CD4-positive, alpha-beta memory T cell (primary cell): ENCODE results near the gene PDE4B. TPM values are rescaled to one million over a fixed set of nuclear protein-coding genes. Genes with fewer than 3 reads are reported as not detected.
"Not testable (repeated sequence)": the region's sequence is repeated elsewhere in the genome, so short reads cannot be mapped to it uniquely, and the experiment has no call there.

ENCODE experiments used
- CTCF ChIA-PET: fragments of 350-600 bp; sonication (Branson Sonifier 250); formaldehyde crosslinking; loops from one replicate; lab custom pipeline; 2021; ENCODE audit warnings: inconsistent platforms; ENCODE audit not compliant: partially characterized antibody; lab: Charles Lee
- POLR2A ChIA-PET: fragments of 350-600 bp; sonication (Branson Sonifier 250); formaldehyde crosslinking; loops from one replicate; lab custom pipeline; 2021; ENCODE audit not compliant: partially characterized antibody; lab: Charles Lee
- DNase-seq, 5 donors: peaks; one replicate each; pipeline versions ENCODE4 v3.0.0 to v3.0.0-alpha.2; 2020 to 2022; ENCODE audit warnings: mixed read lengths in 1 of 5
- H3K27ac ChIP-seq: one replicate; pipeline ENCODE4 v1.7.0; 2013; ENCODE audit warnings: low read depth, low read length
- H3K27me3 ChIP-seq: 2 replicates; pipeline ENCODE4 v1.7.0; 2013; ENCODE audit warnings: mild to moderate bottlenecking, low read length, moderate library complexity; ENCODE audit not compliant: insufficient read depth
- H3K36me3 ChIP-seq: 2 replicates; pipeline ENCODE4 v1.7.0; 2013; ENCODE audit warnings: mild to moderate bottlenecking, low read length, moderate library complexity; ENCODE audit not compliant: insufficient read depth
- H3K4me1 ChIP-seq: 2 replicates; pipeline ENCODE4 v1.7.0; 2013; ENCODE audit warnings: mild to moderate bottlenecking, low read length, moderate library complexity; ENCODE audit not compliant: insufficient read depth
- H3K4me3 ChIP-seq, 2 donors: one replicate each; pipeline ENCODE4 v1.7.0; 2013; ENCODE audit warnings: low read length in 2 of 2, mild to moderate bottlenecking in 1 of 2
- H3K9me3 ChIP-seq, 2 donors: one replicate each; pipeline ENCODE4 v1.7.0; 2013; ENCODE audit warnings: low read length in 2 of 2, control low read depth in 1 of 2; ENCODE audit not compliant: control insufficient read depth in 1 of 2
- H3K27ac Mint-ChIP-seq, 7 donors: one replicate each; pipeline ENCODE4 v1.8.0; 2020 to 2021; ENCODE audit warnings: mixed read lengths in 7 of 7, mild to moderate bottlenecking in 6 of 7, inconsistent platforms in 3 of 7, moderate library complexity in 3 of 7
- H3K27me3 Mint-ChIP-seq, 2 donors: one replicate each; pipeline ENCODE4 v1.8.0; 2020 to 2021; ENCODE audit warnings: mixed read lengths in 2 of 2
- H3K36me3 Mint-ChIP-seq, 2 donors: one replicate each; pipeline ENCODE4 v1.8.0; 2020 to 2021; ENCODE audit warnings: mixed read lengths in 2 of 2, inconsistent platforms in 1 of 2, mild to moderate bottlenecking in 1 of 2
- H3K4me1 Mint-ChIP-seq, 4 donors: one replicate each; pipeline ENCODE4 v1.8.0; 2020 to 2021; ENCODE audit warnings: mixed read lengths in 4 of 4, mild to moderate bottlenecking in 1 of 4
- H3K4me3 Mint-ChIP-seq, 8 donors: one replicate each; pipeline ENCODE4 v1.8.0; 2020 to 2021; ENCODE audit warnings: mixed read lengths in 8 of 8, mild to moderate bottlenecking in 7 of 8, moderate library complexity in 6 of 8, inconsistent platforms in 3 of 8
- H3K9me3 Mint-ChIP-seq, 8 donors: one replicate each; pipeline ENCODE4 v1.8.0; 2020 to 2021; ENCODE audit warnings: mixed read lengths in 8 of 8, mild to moderate bottlenecking in 5 of 8, inconsistent platforms in 3 of 8, moderate library complexity in 1 of 8
- intact Hi-C: fragments of 100-400 bp; cut with micrococcal nuclease; formaldehyde crosslinking; loops from one replicate; pipeline ENCODE4 v1.15.1; 2023
- polyA plus RNA-seq, 2 donors: library from polyadenylated mRNA; unstranded; fragments of 300-500 nt; fragmentation: Illumina TruSeq; gene quantifications; one replicate each; pipeline ENCODE4 v1.2.3, GENCODE V29; 2021
- total RNA-seq, 2 experiments: library from RNA; stranded (reverse); gene quantifications; one replicate each; pipeline ENCODE4 v1.2.3, GENCODE V29; 2021

Gene PDE4B
- total and polyA plus RNA-seq, 4 experiments from 2014 or later, result 33.8 to 116 (median 40.7) TPM

- no peak overlapping the region for H3K4me3 ChIP-seq
- Mint-ChIP-seq H3K4me3 (no peak overlapping the region), H3K27me3 (peaks cover 10 to 11% of the 10 kb centered on the region in 2 donors), H3K9me3 (peaks cover 0 to 10% (median 8%) of the 10 kb centered on the region in 8 donors), H3K36me3 (no peaks in the 10 kb centered on the region), H3K27ac (no peak overlapping the region), H3K4me1 (no peaks in the 10 kb centered on the region)
- H3K36me3 ChIP-seq, result no peaks in the 10 kb centered on the region
- no peaks in the 10 kb centered on the region for H3K27me3 ChIP-seq
- no peaks in the 10 kb centered on the region for H3K4me1 ChIP-seq
- DNase-seq, result no peak
- POLR2A ChIA-PET, result no interaction called here
- no peak overlapping the region for H3K27ac ChIP-seq
- intact Hi-C loops, result no loop called here
- H3K9me3 ChIP-seq, result no peaks in the 10 kb centered on the region
- CTCF ChIA-PET, result interaction anchor here (1.6 kb wide), 1 partner anchor 388 kb away, joined by 4 read pairs; no protein-coding TSS in a partner anchor
Observed at GRCh38 chr1:66058558-66058957, 265.9 kb downstream of the PDE4B start.

GRCh38 chr1:66067219-66067618 lies 274.5 kb downstream of the PDE4B start:
- not testable (repeated sequence) for H3K4me1 Mint-ChIP-seq

GRCh38 chr1:66069976-66070876 lies 277.5 kb downstream of the PDE4B start:
- no peaks in the 10 kb centered on the region for H3K36me3 Mint-ChIP-seq
- Histone ChIP-seq H3K27ac (no peak overlapping the region), H3K4me1 (no peaks in the 10 kb centered on the region), H3K27me3 (no peaks in the 10 kb centered on the region), H3K4me3 (no peak overlapping the region), H3K36me3 (no peaks in the 10 kb centered on the region), H3K9me3 (no peaks in the 10 kb centered on the region)
- no peak for DNase-seq
- H3K4me1 Mint-ChIP-seq, result no peaks in the 10 kb centered on the region
- H3K9me3 Mint-ChIP-seq, result peaks cover 0 to 1% (median 0%) of the 10 kb centered on the region in 8 donors
- H3K27ac Mint-ChIP-seq, result no peak overlapping the region
- H3K27me3 Mint-ChIP-seq, result peaks cover 13 to 15% of the 10 kb centered on the region in 2 donors
- H3K4me3 Mint-ChIP-seq, result no peak overlapping the region
- intact Hi-C loops, result no loop called here
- CTCF ChIA-PET, result no interaction called here
- POLR2A ChIA-PET, result no interaction called here

More at GRCh38 chr1:66067219-66067618, 274.5 kb downstream of the PDE4B start:
- H3K36me3 Mint-ChIP-seq, H3K27ac ChIP-seq, POLR2A ChIA-PET, H3K27ac Mint-ChIP-seq, H3K9me3 Mint-ChIP-seq, intact Hi-C loops, H3K9me3 ChIP-seq, H3K36me3 ChIP-seq, H3K27me3 ChIP-seq, DNase-seq, H3K4me3 ChIP-seq, CTCF ChIA-PET, H3K4me3 Mint-ChIP-seq, H3K4me1 ChIP-seq: not testable (repeated sequence)
- peaks cover 15 to 16% of the 10 kb centered on the region in 2 donors for H3K27me3 Mint-ChIP-seq

GRCh38 chr1:66073388-66073787 lies 280.7 kb downstream of the PDE4B start:
- no peaks in the 10 kb centered on the region for H3K27me3 ChIP-seq
- H3K27ac Mint-ChIP-seq, result no peak overlapping the region
- DNase-seq, result no peak
- no peaks in the 10 kb centered on the region for H3K9me3 Mint-ChIP-seq
- POLR2A ChIA-PET, result no interaction called here
- H3K9me3 ChIP-seq, result no peaks in the 10 kb centered on the region
- no peaks in the 10 kb centered on the region for H3K4me1 Mint-ChIP-seq
- intact Hi-C loops, result no loop called here
- no peak overlapping the region for H3K4me3 ChIP-seq
- CTCF ChIA-PET, result no interaction called here
- no peaks in the 10 kb centered on the region for H3K36me3 ChIP-seq
- no peaks in the 10 kb centered on the region for H3K4me1 ChIP-seq
- peaks cover 7 to 10% of the 10 kb centered on the region in 2 donors for H3K27me3 Mint-ChIP-seq
- H3K27ac ChIP-seq, result no peak overlapping the region
- no peaks in the 10 kb centered on the region for H3K36me3 Mint-ChIP-seq
- no peak overlapping the region for H3K4me3 Mint-ChIP-seq

- no peaks in the 10 kb centered on the region for H3K4me1 Mint-ChIP-seq
- no peak overlapping the region for H3K4me3 ChIP-seq
- H3K4me3 Mint-ChIP-seq, result no peak overlapping the region
- ChIA-PET POLR2A (no interaction called here), CTCF (interaction anchor here (1.3 kb wide), 1 partner anchor 12 kb away, joined by 3 read pairs; no protein-coding TSS in a partner anchor)
- H3K27ac ChIP-seq, result no peak overlapping the region
- H3K36me3 Mint-ChIP-seq, result no peaks in the 10 kb centered on the region
- H3K27me3 ChIP-seq, result no peaks in the 10 kb centered on the region
- intact Hi-C loops, result no loop called here
- no peak overlapping the region for H3K27ac Mint-ChIP-seq
- H3K9me3 Mint-ChIP-seq, result no peaks in the 10 kb centered on the region
- DNase-seq, result no peak
- H3K9me3 ChIP-seq, result no peaks in the 10 kb centered on the region
- no peaks in the 10 kb centered on the region for H3K4me1 ChIP-seq
- H3K27me3 Mint-ChIP-seq, result peaks cover 10 to 13% of the 10 kb centered on the region in 2 donors
- no peaks in the 10 kb centered on the region for H3K36me3 ChIP-seq
Observed at GRCh38 chr1:66074147-66074546, 281.5 kb downstream of the PDE4B start.

GRCh38 chr1:66078412-66078811 lies 285.7 kb downstream of the PDE4B start:
- no peaks in the 10 kb centered on the region for H3K9me3 Mint-ChIP-seq
- H3K36me3 Mint-ChIP-seq, result no peaks in the 10 kb centered on the region
- peaks cover 12% of the 10 kb centered on the region in 2 donors for H3K27me3 Mint-ChIP-seq
- no peaks in the 10 kb centered on the region for H3K4me1 Mint-ChIP-seq
- intact Hi-C loops, result no loop called here
- Histone ChIP-seq H3K4me3 (no peak overlapping the region), H3K9me3 (no peaks in the 10 kb centered on the region), H3K27ac (no peak overlapping the region), H3K4me1 (no peaks in the 10 kb centered on the region), H3K36me3 (no peaks in the 10 kb centered on the region), H3K27me3 (no peaks in the 10 kb centered on the region)
- H3K27ac Mint-ChIP-seq, result no peak overlapping the region
- no peak overlapping the region for H3K4me3 Mint-ChIP-seq
- DNase-seq, result no peak
- CTCF ChIA-PET, result no interaction called here
- POLR2A ChIA-PET, result no interaction called here

- Mint-ChIP-seq H3K27ac (no peak overlapping the region), H3K4me3 (no peak overlapping the region)
- CTCF ChIA-PET, result no interaction called here
Observed at GRCh38 chr1:66083003-66083402, 290.3 kb downstream of the PDE4B start.

More at GRCh38 chr1:66083003-66083402, 290.3 kb downstream of the PDE4B start:
- Mint-ChIP-seq H3K4me1 (no peaks in the 10 kb centered on the region), H3K9me3 (peaks cover 0 to 6% (median 0%) of the 10 kb centered on the region in 8 donors), H3K36me3 (no peaks in the 10 kb centered on the region), H3K27me3 (peaks cover 16 to 25% of the 10 kb centered on the region in 2 donors)
- Histone ChIP-seq H3K27ac (no peak overlapping the region), H3K4me3 (no peak overlapping the region), H3K4me1 (no peaks in the 10 kb centered on the region), H3K36me3 (no peaks in the 10 kb centered on the region), H3K9me3 (no peaks in the 10 kb centered on the region), H3K27me3 (no peaks in the 10 kb centered on the region)
- DNase-seq, result no peak
- POLR2A ChIA-PET, result interaction anchor here (1.2 kb wide), 1 partner anchor 12 kb away, joined by 3 read pairs; no protein-coding TSS in a partner anchor
- intact Hi-C loops, result no loop called here
